Adrenal gland (tissue), 12 donors: Measurements from ENCODE around the gene CHST11. TPM values are rescaled to one million over a fixed set of nuclear protein-coding genes. Genes with fewer than 3 reads are reported as not detected.

Experiments used
- DNase-seq, 7 donors: peaks; one replicate each; pipeline ENCODE4 v3.0.0-alpha.2; 2019 to 2020
- H3K27ac ChIP-seq, 5 donors: fragments of 200-600 bp; sonication (generic) in 4 of 5; 1 replicate in 3 of 5; 2 replicates in 2 of 5; pipeline versions ENCODE4 v1.5.1 to v1.8.0; 2016 to 2020; ENCODE audit warnings: mild to moderate bottlenecking in 1 of 5
- H3K27me3 ChIP-seq: fragments of 200-600 bp; 2 replicates; pipeline ENCODE4 v1.8.0; 2021
- H3K36me3 ChIP-seq, 2 donors: fragments of 200-600 bp; replicated peaks in 1 of 2; 1 replicate in 1 of 2; 2 replicates in 1 of 2; pipeline versions ENCODE4 v1.5.1 to v1.8.0; 2018 to 2022
- H3K4me1 ChIP-seq, 2 donors: fragments of 200-600 bp; replicated peaks in 1 of 2; 1 replicate in 1 of 2; 2 replicates in 1 of 2; pipeline versions ENCODE4 v1.5.1 to v1.8.0; 2018 to 2021
- H3K4me3 ChIP-seq, 4 donors: fragments of 200-600 bp; sonication (generic) in 3 of 4; one replicate each; pipeline ENCODE4 v1.5.1; 2016 to 2018
- H3K9me3 ChIP-seq, 3 donors: fragments of 200-600 bp; sonication (generic) in 1 of 3; replicated peaks in 1 of 3; 1 replicate in 2 of 3; 2 replicates in 1 of 3; pipeline versions ENCODE4 v1.5.1 to v1.8.0; 2016 to 2021
- CTCF ChIP-seq, 6 experiments: fragments of 450-650 bp in 4 of 6; fragments of 200-600 bp in 2 of 6; sonication (generic) in 1 of 6; IDR thresholded peaks; 1 replicate in 5 of 6; 2 replicates in 1 of 6; pipeline versions ENCODE4 v1.5.1 to v1.8.0; 2016 to 2021; ENCODE audit warnings: antibody characterized with exemption in 6 of 6, mild to moderate bottlenecking in 2 of 6, moderate library complexity in 1 of 6
- POLR2A ChIP-seq, 2 donors: fragments of 450-650 bp; IDR thresholded peaks; one replicate each; pipeline ENCODE4 v1.6.1; 2017; ENCODE audit warnings: antibody characterized with exemption in 2 of 2, mild to moderate bottlenecking in 2 of 2, moderate library complexity in 1 of 2
- WGBS, 4 donors: extraction: QIAGEN DNeasy Blood & Tissue Kit in 2 of 4; methylation state at CpG; one replicate each; pipeline versions ENCODE4 v1.1.5 to v1.1.7; 2013 to 2017; 5-methylcytosine and 5-hydroxymethylcytosine counted together
- intact Hi-C, 2 donors: fragments of 100-400 bp; cut with DNase I; formaldehyde crosslinking; loops; one replicate each; pipeline versions ENCODE4 v1.14.1 to v1.15.0; 2022 to 2023
- polyA plus RNA-seq, 3 donors: library from polyadenylated mRNA; stranded (reverse); fragments of 200-250 nt in 2 of 3; fragments of 350-450 nt in 1 of 3; fragmentation: Illumina TruSeq in 1 of 3; extraction: RNeasy Lipid Tissue Mini Kit (QIAGEN cat#74804) in 1 of 3; gene quantifications; one replicate each; pipeline ENCODE4 v1.2.3, GENCODE V29; 2013 to 2014
- total RNA-seq, 9 donors: library from RNA; depleted of rRNA in 4 of 9; stranded (reverse); fragments of >200 nt in 4 of 9; fragments of 120-200 nt in 1 of 9; fragmentation: NEBNext Ultra II Directional in 1 of 9; extraction: Animal tissue kit (Norgen Biotek cat#: 25700) in 1 of 9; gene quantifications; one replicate each; pipeline versions ENCODE4 v1.1.0 to v1.2.4, GENCODE V29; 2013 to 2023
- donor health status: healthy with polysubstance abuse.
- donor health status: Bipolar disorder and iron deficiency.
- donor health status: DM: yes; HTN: yes; CAD: no.
- donor health status: DM: no; HTN: no; CAD: no.
- donor health status: DM: no; HTN: no; CAD: no.
- donor health status: DM: yes; HTN: yes; CAD: no.

Gene CHST11
- total and polyA plus RNA-seq, 12 donors = 6.2 to 95.1 (median 29.8) TPM

DNA sequence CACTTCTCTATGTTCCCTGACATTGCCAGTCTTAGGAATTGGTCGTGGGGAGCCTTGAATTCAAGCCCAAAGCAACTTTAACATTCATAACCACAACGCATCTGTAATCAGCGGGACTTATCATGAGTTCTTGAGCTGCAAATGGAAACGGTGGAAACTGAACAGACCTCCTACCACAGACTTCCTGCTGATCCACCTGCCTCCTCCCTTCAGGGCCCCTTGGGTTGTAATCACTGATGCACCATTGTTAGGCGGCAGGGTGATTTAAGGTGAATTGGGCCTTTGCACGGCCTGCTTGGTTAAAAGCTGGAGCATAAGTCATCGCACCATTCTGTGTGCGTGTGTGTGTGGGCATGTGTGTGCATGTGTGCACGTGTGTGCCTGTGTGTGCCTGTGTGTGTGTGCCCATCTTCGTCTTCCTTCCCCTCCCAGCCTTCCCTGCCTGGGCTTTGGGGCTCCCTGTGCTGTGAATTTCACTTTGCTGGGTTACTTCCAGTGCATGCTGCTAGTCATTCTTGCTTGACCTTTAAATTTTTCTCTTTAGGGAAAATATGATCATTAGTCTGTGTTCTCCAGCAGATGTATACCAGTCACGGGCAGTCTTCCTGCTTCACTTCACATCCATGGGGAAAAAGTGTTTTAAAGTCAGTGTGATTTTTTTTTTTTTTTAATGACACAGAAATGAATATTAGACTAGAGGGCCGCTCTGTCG, 29.1 kb downstream of the CHST11 start:
- H3K36me3 ChIP-seq = no peaks in the 10 kb centered on the region
- no peak for DNase-seq
- no peaks in the 10 kb centered on the region for H3K27me3 ChIP-seq
- TF ChIP-seq CTCF (IDR thresholded peaks at IDR 0.05) = no peak
- no peak for TF ChIP-seq POLR2A (IDR thresholded peaks at IDR 0.05)
- H3K27ac ChIP-seq = no peak overlapping the region
- intact Hi-C loops = no loop called here
- H3K9me3 ChIP-seq = no peaks in the 10 kb centered on the region
- peaks cover 0 to 22% of the 10 kb centered on the region in 2 donors for H3K4me1 ChIP-seq
- no peak overlapping the region for H3K4me3 ChIP-seq
- WGBS, 4 donors = 79 to 89% (median 80%) methylated on average over 13 of the region's 13 CpGs

DNA sequence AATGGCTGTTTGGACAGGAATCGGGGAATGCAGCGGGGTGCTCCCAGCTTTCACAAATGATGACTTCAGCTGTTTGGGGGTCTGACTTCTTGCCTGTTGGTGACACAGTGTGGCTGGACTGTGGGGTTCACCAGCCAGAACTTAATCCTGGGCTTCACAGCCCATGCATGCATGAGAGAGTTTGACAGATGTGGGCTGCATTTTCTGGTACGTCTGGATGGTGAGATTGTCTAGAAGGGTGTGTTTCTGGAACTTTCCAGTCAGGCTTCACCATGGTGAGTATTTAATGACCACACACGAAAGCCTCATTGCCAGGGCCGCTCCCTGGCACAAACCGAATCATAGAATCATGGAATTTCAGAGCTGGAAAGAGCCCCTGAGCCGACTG, 29.6 kb downstream of the CHST11 start:
- no peak for TF ChIP-seq CTCF (IDR thresholded peaks at IDR 0.05)
- no peak for TF ChIP-seq POLR2A (IDR thresholded peaks at IDR 0.05)
- no peaks in the 10 kb centered on the region for H3K36me3 ChIP-seq
- DNase-seq = no peak
- H3K27me3 ChIP-seq = no peaks in the 10 kb centered on the region
- intact Hi-C loops = no loop called here
- 89 to 97% (median 93%) methylated on average over 5 to 7 of the region's 7 CpGs for WGBS, 4 donors
- no peak overlapping the region for H3K27ac ChIP-seq
- H3K4me3 ChIP-seq = no peak overlapping the region
- peaks cover 0 to 21% of the 10 kb centered on the region in 2 donors for H3K4me1 ChIP-seq
- no peaks in the 10 kb centered on the region for H3K9me3 ChIP-seq

DNA sequence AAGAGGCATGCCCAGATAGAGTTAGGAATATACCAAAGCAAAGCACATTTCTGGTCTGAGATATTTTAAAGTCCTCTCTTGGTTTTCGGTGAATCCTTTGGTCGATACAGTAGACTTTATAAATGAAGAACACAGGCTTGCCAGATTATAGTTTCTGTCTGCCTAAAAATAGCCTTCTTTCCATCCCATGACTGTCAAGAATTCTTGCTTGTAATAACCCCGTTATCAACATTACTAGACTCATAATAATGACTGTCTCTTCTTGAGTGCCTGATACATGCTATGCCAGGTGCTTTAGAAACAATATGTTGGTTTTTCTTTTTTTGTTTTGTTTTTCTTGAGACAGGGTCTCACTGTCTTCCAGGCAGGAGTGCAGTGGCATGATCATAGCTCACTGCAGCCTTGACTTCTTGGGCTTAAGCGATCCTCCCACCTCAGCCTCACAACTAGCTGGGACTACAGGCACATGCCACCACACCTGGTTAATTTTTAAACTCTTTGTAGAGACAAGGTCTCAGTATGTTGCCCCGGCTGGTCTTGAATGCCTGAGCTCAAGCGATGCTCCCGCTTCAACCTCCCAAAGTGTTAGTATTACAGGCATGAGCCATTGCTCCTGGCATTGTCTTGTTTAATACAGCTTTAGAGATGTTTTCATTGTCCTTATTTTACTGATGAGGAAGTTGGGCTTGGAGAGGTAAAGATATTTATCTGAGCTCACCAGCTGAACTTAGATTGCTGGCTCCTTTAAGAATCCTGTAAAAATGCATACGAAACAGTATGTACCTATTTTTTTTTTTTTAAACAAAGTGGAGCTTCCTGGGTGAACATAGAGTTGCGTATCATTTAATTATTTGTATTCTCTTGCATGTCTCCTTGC, 30.4 kb downstream of the CHST11 start:
- 74 to 80% (median 77%) methylated on average over 9 of the region's 9 CpGs for WGBS, 4 donors
- DNase-seq = no peak
- peaks cover 0 to 21% of the 10 kb centered on the region in 2 donors for H3K4me1 ChIP-seq

More for the DNA sequence above, 30.4 kb downstream of the CHST11 start:
- Histone ChIP-seq H3K27me3 (no peaks in the 10 kb centered on the region), H3K4me3 (no peak overlapping the region), H3K9me3 (no peaks in the 10 kb centered on the region), H3K27ac (no peak overlapping the region), H3K36me3 (no peaks in the 10 kb centered on the region)
- intact Hi-C loops = no loop called here
- no peak for TF ChIP-seq CTCF (IDR thresholded peaks at IDR 0.05)
- no peak for TF ChIP-seq POLR2A (IDR thresholded peaks at IDR 0.05)
